Sigmoid colon (tissue), 4 donors: ENCODE data around the gene PLXNA4.

Experiments
- CTCF ChIP-seq, 4 experiments: fragments of 450-650 bp in 3 of 4; fragments of 200-600 bp in 1 of 4; IDR thresholded peaks; one replicate each; pipeline ENCODE4 v1.5.1; 2016 to 2019; ENCODE audit warnings: antibody characterized with exemption in 4 of 4, mild to moderate bottlenecking in 3 of 4, moderate library complexity in 2 of 4
- EP300 ChIP-seq, 4 donors: sonication (generic); formaldehyde crosslinking; IDR thresholded peaks; one replicate each; pipeline ENCODE4 v1.6.1; 2017; ENCODE audit warnings: antibody characterized with exemption in 4 of 4
- POLR2A ChIP-seq, 2 donors: fragments of 450-650 bp; IDR thresholded peaks; one replicate each; pipeline ENCODE4 v1.6.1; 2016; ENCODE audit warnings: antibody characterized with exemption in 2 of 2, mild to moderate bottlenecking in 2 of 2, moderate library complexity in 2 of 2
- POLR2AphosphoS5 ChIP-seq, 4 donors: sonication (generic); formaldehyde crosslinking; IDR thresholded peaks; one replicate each; pipeline ENCODE4 v1.6.1; 2017; ENCODE audit warnings: antibody characterized with exemption in 4 of 4

DNA sequence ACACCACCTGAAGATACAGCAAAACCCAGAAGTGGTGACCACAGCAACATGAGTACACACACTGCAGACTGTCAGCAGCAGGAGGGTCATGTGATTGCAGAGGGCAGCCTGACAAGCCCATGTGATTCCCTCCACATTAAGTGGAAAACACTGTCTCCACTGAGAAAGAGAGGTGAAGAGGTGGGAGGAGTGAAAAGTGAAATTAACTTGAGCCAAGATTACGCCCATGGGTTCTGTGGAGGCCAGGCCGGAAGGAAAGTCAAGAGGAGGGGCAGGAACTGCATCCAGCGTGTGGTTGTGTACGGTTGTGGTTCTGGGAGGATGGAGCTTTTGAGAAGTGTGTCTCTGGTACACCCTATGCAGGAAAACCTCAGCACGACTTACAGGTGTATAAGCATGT lies 138.5 kb downstream of the PLXNA4 start:
- TF ChIP-seq CTCF (IDR thresholded peaks at IDR 0.05), result no peak
- no peak for TF ChIP-seq POLR2A (IDR thresholded peaks at IDR 0.05)
- no peak for TF ChIP-seq POLR2AphosphoS5 (IDR thresholded peaks at IDR 0.05)
- no peak for TF ChIP-seq EP300 (IDR thresholded peaks at IDR 0.05)
